GM19025 (cell line): Measurements from ENCODE around the gene MAP4K5.

Source experiments
- ATAC-seq: cut with Tn5 transposase; IDR thresholded peaks from one replicate; pipeline ENCODE4 v1.9.1; 2021; ENCODE audit warnings: mild to moderate bottlenecking, low read depth, moderate library complexity; ENCODE audit not compliant: unreplicated experiment

The MAP4K5 gene

GRCh38 chr14:50407111-50407812 is 125.1 kb downstream of the MAP4K5 start:
- no peak for ATAC-seq

GRCh38 chr14:50403419-50403818 is 128.9 kb downstream of the MAP4K5 start:
- ATAC-seq: no peak

GRCh38 chr14:50402965-50403364 is 129.4 kb downstream of the MAP4K5 start:
- no peak for ATAC-seq

DNA sequence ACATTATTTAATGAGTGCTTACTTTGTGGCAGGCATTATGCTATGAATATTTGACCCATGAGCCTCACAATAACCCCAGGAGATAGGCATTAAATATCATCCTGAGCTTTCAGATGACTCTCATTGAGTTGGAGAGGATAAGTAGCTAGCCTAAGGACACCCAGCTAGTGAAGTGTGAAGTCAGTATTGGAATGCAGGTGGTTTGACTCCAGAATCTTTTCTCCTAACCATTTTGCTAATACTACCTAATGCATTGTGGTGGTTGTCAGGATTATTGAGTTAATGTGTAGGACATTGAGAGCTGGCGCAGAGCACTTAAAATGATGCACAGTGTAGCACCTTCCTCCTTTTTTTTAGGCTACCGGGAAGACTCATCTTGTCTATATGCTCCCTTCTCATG is 131.9 kb downstream of the MAP4K5 start:
- no peak for ATAC-seq

- no peak for ATAC-seq
These were observed 132.9 kb downstream of the MAP4K5 start for GRCh38 chr14:50399251-50400032.

DNA sequence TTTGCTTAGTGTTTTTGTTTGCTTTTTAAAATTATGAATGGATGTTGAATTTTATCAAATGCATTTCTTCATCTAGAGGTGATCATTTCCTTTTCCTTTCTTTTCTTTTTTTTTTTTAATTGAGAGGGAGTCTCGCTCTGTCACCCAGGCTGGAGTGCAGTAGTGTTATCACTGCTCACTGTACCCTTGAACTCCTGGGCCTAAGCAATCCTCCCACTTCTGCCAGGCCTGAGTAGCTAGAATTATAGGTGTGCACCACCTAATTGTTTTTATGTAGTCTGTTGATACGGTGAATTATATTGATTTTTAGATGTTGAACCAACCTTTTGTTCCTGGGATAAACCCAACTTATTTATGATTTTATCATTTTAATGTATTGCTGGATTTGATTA is 134.2 kb downstream of the MAP4K5 start:
- ATAC-seq: no peak

DNA sequence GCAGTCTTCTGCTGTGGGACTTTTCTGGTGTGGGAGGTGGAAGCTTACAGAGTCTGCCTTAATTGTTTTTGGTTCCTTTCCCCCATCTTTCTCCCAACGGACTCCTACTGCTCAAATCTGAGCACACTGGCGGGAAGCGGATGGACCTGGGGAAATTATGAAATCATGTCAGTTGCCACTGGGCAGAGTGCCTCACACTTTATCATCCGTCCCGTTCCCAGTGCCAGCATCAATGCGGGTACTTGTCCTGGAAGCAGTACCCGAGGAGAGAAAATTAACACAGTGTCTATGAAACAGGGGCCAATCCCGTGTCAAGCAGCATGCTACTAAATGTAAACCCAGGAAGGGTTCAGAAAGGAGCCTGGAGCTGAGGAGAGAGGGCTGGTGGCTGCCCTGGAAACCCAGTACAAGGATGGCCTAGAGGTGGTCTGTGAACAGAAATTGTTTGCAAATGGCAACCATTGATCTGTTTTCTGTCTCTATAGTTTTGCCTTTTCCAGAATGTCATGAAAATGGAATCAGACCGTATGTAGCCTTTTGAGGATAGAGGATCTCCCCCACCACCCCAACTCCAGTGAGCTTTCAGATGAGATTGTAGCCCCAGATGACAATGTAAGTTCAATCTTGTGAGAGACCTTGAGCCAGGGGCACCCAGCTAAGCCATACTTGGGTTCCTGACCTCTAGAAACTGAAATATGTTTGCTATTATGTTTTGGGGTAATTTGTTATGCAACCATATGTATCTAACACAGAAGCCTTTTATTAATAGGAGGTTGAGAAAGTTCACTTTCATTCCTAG is 134.8 kb downstream of the MAP4K5 start:
- ATAC-seq: no peak

GRCh38 chr14:50396631-50397389 is 135.6 kb downstream of the MAP4K5 start, which contains the start of gene CDKL1:
TSS of gene CDKL1 (minus strand) at chr14:50396881. CDS start at chr14:50395868, 1,013 bp downstream.
- ATAC-seq: peak; percentile 60

- no peak for ATAC-seq
These were observed 136.9 kb downstream of the MAP4K5 start for GRCh38 chr14:50395448-50395847.

DNA sequence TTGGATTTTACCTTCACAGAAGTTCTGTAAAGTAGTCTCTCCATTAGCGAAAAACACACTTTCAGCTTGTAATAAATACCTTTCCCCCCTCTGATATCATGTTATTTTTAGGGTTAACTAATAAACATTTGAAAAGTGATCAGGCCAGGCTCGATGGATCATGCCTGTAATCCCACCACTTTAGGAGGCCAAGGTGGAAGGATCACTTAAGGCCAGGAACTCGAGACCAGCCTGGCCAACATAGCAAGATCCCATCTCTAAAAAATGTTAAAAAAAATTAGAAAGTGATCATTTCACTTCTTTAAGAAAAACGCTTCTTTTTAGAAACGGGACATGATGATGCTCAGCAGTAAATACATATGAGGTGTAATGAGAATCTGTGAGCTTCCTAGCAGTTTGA is 137.7 kb downstream of the MAP4K5 start:
- no peak for ATAC-seq

DNA sequence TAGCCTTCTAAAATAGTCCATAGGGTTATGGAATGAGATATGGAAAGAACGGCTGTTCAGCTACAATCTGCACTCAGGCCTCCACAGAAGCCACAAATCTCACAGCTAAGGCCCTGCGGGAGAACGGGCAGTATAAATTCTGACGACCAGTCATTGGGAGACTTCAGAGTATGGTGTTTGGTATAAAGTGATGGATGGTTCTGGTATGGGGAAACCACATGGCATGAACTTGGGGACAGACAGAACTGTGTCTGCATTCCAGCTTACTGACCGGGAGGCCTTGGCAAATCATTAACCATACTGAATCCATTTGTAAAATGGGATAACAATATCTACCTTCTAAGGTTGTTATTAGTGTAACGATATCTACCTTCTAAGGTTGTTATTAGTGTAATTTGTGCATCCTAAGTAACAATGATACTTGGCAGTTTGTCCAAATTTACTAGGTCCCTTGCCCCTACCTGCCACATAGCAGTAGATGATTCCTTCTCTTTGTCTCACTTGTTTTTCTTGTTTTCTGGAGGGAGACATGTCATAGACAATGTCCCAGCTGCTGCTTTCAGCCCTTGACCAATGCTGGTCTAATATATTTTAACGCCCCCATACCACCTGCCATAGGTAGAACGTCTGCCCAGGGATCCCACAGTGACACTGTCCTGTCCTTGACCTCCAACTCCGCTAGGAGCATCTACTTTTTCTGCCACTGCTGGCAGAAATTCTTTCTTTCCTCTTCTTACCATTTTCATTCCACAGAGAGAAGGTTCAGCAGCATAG is 142.5 kb downstream of the MAP4K5 start:
- no peak for ATAC-seq

- ATAC-seq: no peak
These were observed 144.0 kb downstream of the MAP4K5 start for GRCh38 chr14:50388256-50388931.

DNA sequence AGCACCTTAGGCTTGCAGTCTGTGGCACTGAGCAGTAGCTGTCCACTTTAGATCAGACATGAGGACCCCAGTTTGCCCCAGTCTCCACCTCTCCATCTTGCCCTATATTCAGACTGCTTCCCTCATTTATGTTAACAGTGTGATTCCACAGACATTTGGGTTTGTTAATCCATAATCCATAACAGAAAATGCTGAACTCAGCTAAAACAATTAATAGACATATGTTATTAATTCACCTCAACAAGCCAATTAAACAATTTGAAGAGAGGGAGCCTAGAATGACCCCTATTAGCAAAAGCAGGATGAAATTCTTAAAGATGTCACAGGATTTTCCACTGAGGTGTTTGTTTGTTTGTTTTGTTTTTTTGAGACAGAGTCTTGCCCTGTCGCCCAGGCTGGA is 144.8 kb downstream of the MAP4K5 start:
- ATAC-seq: no peak

- no peak for ATAC-seq
These were observed 148.6 kb downstream of the MAP4K5 start for GRCh38 chr14:50383618-50384225.

- ATAC-seq: no peak
These were observed 150.5 kb downstream of the MAP4K5 start for GRCh38 chr14:50381823-50382287.

DNA sequence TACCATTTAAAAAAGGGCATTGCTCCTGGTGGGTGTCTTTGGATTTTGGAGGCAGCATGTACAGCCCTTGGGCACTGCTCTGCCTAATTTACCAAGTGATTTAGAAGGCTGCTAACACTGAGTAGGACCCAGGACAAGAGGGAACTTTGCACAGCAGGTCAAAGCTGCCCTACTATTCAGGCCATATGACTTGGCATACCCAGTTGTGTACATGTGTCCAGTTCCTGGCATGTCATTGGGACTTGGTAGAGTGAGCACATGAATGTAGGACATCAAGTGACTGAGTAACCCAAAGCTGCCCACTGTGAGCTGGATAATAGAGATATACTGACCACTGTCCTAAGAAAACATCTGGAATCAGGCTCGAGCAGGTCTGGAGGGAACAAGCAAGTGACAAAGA is 151.4 kb downstream of the MAP4K5 start:
- no peak for ATAC-seq

GRCh38 chr14:50380455-50380854 is 151.9 kb downstream of the MAP4K5 start:
- ATAC-seq: no peak

DNA sequence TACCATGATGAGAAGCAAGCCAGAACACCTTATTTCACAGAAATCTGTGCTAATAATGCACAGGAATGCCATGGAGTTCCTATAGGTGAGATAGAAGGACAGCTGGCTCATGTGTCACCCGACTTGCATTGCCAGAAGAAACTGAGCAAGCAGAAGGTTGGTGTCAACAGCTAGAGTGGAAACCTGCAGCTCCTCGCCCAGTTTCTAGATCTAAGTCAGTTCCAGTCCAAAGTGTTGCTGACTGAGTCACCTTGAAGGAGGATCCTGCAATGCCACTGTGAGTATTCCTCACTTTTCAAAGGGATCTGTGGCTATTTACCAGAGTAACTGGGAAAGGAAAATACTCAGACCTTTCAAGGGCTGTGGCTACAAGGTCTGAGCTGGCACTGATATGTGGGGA is 152.8 kb downstream of the MAP4K5 start:
- ATAC-seq: no peak
